Measurements from ENCODE around the gene IL33.

DNA sequence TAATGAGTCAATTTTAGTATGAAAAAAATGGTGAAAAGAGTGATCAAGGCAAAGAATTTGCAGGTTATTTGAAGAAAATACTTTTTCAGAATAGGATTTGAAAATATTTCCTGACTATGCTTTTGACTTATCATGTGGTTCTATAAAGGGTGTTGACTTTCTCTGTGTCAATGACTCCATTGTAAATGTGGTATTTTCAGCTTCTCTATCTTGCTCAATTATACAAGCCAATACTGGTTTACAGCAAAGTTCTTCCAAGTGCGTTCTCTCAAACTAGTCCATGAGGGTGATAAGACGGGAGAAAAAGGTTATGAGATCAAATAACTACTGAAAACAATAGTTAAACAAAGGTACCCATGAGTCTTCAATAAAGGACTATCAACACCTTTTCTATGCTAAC is 21.7 kb downstream of the IL33 start:
- no peak for TF ChIP-seq POLR2AphosphoS5 (IDR thresholded peaks at IDR 0.05; ENCODE audit: low read depth)
- TF ChIP-seq, protein P1, sequence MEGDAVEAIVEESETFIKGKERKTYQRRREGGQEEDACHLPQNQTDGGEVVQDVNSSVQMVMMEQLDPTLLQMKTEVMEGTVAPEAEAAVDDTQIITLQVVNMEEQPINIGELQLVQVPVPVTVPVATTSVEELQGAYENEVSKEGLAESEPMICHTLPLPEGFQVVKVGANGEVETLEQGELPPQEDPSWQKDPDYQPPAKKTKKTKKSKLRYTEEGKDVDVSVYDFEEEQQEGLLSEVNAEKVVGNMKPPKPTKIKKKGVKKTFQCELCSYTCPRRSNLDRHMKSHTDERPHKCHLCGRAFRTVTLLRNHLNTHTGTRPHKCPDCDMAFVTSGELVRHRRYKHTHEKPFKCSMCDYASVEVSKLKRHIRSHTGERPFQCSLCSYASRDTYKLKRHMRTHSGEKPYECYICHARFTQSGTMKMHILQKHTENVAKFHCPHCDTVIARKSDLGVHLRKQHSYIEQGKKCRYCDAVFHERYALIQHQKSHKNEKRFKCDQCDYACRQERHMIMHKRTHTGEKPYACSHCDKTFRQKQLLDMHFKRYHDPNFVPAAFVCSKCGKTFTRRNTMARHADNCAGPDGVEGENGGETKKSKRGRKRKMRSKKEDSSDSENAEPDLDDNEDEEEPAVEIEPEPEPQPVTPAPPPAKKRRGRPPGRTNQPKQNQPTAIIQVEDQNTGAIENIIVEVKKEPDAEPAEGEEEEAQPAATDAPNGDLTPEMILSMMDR (conservative IDR thresholded peaks at IDR 0.05; ENCODE audit: low read depth in 2 of 2): no peak
- no peak for TF ChIP-seq JUNB (IDR thresholded peaks at IDR 0.05; ENCODE audit: unreplicated experiment)
- TF ChIP-seq CREB1 (CRISPR knock-in tag; IDR thresholded peaks at IDR 0.05; ENCODE audit: low read depth): no peak
- no peak for TF ChIP-seq EZH2 (IDR thresholded peaks at IDR 0.05; ENCODE audit: low read depth, unreplicated experiment)
- TF ChIP-seq, protein P2, sequence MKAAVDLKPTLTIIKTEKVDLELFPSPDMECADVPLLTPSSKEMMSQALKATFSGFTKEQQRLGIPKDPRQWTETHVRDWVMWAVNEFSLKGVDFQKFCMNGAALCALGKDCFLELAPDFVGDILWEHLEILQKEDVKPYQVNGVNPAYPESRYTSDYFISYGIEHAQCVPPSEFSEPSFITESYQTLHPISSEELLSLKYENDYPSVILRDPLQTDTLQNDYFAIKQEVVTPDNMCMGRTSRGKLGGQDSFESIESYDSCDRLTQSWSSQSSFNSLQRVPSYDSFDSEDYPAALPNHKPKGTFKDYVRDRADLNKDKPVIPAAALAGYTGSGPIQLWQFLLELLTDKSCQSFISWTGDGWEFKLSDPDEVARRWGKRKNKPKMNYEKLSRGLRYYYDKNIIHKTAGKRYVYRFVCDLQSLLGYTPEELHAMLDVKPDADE (IDR thresholded peaks at IDR 0.05): no peak
- no peak for TF ChIP-seq ZNF331 (CRISPR knock-in tag; IDR thresholded peaks at IDR 0.05; ENCODE audit: low read depth)
- TF ChIP-seq, protein P3, sequence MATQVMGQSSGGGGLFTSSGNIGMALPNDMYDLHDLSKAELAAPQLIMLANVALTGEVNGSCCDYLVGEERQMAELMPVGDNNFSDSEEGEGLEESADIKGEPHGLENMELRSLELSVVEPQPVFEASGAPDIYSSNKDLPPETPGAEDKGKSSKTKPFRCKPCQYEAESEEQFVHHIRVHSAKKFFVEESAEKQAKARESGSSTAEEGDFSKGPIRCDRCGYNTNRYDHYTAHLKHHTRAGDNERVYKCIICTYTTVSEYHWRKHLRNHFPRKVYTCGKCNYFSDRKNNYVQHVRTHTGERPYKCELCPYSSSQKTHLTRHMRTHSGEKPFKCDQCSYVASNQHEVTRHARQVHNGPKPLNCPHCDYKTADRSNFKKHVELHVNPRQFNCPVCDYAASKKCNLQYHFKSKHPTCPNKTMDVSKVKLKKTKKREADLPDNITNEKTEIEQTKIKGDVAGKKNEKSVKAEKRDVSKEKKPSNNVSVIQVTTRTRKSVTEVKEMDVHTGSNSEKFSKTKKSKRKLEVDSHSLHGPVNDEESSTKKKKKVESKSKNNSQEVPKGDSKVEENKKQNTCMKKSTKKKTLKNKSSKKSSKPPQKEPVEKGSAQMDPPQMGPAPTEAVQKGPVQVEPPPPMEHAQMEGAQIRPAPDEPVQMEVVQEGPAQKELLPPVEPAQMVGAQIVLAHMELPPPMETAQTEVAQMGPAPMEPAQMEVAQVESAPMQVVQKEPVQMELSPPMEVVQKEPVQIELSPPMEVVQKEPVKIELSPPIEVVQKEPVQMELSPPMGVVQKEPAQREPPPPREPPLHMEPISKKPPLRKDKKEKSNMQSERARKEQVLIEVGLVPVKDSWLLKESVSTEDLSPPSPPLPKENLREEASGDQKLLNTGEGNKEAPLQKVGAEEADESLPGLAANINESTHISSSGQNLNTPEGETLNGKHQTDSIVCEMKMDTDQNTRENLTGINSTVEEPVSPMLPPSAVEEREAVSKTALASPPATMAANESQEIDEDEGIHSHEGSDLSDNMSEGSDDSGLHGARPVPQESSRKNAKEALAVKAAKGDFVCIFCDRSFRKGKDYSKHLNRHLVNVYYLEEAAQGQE (IDR thresholded peaks at IDR 0.05; ENCODE audit: unreplicated experiment): no peak
- no peak for TF ChIP-seq EZH2phosphoT487 (IDR thresholded peaks at IDR 0.05; ENCODE audit: unreplicated experiment)
- TF ChIP-seq, protein P4, sequence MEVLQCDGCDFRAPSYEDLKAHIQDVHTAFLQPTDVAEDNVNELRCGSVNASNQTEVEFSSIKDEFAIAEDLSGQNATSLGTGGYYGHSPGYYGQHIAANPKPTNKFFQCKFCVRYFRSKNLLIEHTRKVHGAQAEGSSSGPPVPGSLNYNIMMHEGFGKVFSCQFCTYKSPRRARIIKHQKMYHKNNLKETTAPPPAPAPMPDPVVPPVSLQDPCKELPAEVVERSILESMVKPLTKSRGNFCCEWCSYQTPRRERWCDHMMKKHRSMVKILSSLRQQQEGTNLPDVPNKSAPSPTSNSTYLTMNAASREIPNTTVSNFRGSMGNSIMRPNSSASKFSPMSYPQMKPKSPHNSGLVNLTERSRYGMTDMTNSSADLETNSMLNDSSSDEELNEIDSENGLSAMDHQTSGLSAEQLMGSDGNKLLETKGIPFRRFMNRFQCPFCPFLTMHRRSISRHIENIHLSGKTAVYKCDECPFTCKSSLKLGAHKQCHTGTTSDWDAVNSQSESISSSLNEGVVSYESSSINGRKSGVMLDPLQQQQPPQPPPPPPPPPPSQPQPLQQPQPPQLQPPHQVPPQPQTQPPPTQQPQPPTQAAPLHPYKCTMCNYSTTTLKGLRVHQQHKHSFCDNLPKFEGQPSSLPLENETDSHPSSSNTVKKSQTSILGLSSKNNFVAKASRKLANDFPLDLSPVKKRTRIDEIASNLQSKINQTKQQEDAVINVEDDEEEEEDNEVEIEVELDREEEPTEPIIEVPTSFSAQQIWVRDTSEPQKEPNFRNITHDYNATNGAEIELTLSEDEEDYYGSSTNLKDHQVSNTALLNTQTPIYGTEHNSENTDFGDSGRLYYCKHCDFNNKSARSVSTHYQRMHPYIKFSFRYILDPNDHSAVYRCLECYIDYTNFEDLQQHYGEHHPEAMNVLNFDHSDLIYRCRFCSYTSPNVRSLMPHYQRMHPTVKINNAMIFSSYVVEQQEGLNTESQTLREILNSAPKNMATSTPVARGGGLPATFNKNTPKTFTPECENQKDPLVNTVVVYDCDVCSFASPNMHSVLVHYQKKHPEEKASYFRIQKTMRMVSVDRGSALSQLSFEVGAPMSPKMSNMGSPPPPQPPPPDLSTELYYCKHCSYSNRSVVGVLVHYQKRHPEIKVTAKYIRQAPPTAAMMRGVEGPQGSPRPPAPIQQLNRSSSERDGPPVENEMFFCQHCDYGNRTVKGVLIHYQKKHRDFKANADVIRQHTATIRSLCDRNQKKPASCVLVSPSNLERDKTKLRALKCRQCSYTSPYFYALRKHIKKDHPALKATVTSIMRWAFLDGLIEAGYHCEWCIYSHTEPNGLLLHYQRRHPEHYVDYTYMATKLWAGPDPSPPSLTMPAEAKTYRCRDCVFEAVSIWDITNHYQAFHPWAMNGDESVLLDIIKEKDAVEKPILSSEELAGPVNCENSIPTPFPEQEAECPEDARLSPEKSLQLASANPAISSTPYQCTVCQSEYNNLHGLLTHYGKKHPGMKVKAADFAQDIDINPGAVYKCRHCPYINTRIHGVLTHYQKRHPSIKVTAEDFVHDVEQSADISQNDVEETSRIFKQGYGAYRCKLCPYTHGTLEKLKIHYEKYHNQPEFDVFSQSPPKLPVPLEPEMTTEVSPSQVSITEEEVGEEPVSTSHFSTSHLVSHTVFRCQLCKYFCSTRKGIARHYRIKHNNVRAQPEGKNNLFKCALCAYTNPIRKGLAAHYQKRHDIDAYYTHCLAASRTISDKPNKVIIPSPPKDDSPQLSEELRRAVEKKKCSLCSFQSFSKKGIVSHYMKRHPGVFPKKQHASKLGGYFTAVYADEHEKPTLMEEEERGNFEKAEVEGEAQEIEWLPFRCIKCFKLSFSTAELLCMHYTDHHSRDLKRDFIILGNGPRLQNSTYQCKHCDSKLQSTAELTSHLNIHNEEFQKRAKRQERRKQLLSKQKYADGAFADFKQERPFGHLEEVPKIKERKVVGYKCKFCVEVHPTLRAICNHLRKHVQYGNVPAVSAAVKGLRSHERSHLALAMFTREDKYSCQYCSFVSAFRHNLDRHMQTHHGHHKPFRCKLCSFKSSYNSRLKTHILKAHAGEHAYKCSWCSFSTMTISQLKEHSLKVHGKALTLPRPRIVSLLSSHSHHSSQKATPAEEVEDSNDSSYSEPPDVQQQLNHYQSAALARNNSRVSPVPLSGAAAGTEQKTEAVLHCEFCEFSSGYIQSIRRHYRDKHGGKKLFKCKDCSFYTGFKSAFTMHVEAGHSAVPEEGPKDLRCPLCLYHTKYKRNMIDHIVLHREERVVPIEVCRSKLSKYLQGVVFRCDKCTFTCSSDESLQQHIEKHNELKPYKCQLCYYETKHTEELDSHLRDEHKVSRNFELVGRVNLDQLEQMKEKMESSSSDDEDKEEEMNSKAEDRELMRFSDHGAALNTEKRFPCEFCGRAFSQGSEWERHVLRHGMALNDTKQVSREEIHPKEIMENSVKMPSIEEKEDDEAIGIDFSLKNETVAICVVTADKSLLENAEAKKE (CRISPR knock-in tag; IDR thresholded peaks at IDR 0.05): no peak

All from GM23338 (cell line).